Common myeloid progenitor, CD34-positive (primary cell): Measurements from ENCODE around the gene HDAC11.

Experiments used
- CTCF ChIA-PET: fragments of 350-600 bp; sonication (Branson Sonifier 250); formaldehyde crosslinking; loops from one replicate; lab custom pipeline; 2021; ENCODE audit warnings: antibody characterized with exemption; lab: Charles Lee
- POLR2A ChIA-PET: fragments of 350-600 bp; sonication (Branson Sonifier 250); formaldehyde crosslinking; loops from one replicate; lab custom pipeline; 2021; ENCODE audit warnings: antibody characterized with exemption; lab: Charles Lee
- DNase-seq, 3 donors: peaks; one replicate each; pipeline versions ENCODE4 v3.0.0 to v3.0.0-alpha.2; 2013
- H3K27ac ChIP-seq, 2 experiments: 1 replicate in 1 of 2; 2 replicates in 1 of 2; pipeline ENCODE4 v1.7.0; 2013; ENCODE audit warnings: inconsistent platforms in 2 of 2, low read length in 2 of 2, mild to moderate bottlenecking in 2 of 2, low read depth in 1 of 2, moderate library complexity in 1 of 2; ENCODE audit not compliant: severe bottlenecking in 2 of 2, insufficient read depth in 1 of 2, poor library complexity in 1 of 2
- H3K27me3 ChIP-seq, 5 experiments: replicated peaks in 2 of 5; 1 replicate in 3 of 5; 2 replicates in 2 of 5; pipeline versions ENCODE4 v1.6.1 to v1.7.0; 2013; ENCODE audit warnings: low read length in 4 of 5, mild to moderate bottlenecking in 2 of 5, moderate library complexity in 2 of 5, inconsistent platforms in 1 of 5; ENCODE audit not compliant: insufficient read depth in 5 of 5, control insufficient read depth in 4 of 5
- H3K36me3 ChIP-seq, 4 experiments: 1 replicate in 2 of 4; 2 replicates in 2 of 4; pipeline versions ENCODE4 v1.6.1 to v1.7.0; 2013; ENCODE audit warnings: low read length in 3 of 4, control low read depth in 1 of 4, mild to moderate bottlenecking in 1 of 4; ENCODE audit not compliant: control insufficient read depth in 4 of 4, insufficient read depth in 4 of 4
- H3K4me1 ChIP-seq, 4 experiments: 1 replicate in 3 of 4; 2 replicates in 1 of 4; pipeline versions ENCODE4 v1.6.1 to v1.7.1; 2013; ENCODE audit warnings: low read length in 3 of 4, mild to moderate bottlenecking in 3 of 4, control low read depth in 1 of 4, inconsistent platforms in 1 of 4, moderate library complexity in 1 of 4; ENCODE audit not compliant: control insufficient read depth in 4 of 4, insufficient read depth in 4 of 4; ENCODE audit errors: control extremely low read depth in 1 of 4
- H3K4me3 ChIP-seq, 7 experiments: 1 replicate in 4 of 7; 2 replicates in 3 of 7; pipeline versions ENCODE4 v1.5.1 to v1.7.0; 2013; ENCODE audit warnings: mild to moderate bottlenecking in 7 of 7, low read length in 6 of 7, moderate library complexity in 6 of 7, inconsistent platforms in 2 of 7, low read depth in 2 of 7, control low read depth in 1 of 7; ENCODE audit not compliant: insufficient read depth in 4 of 7, control insufficient read depth in 1 of 7; ENCODE audit errors: extremely low read depth in 1 of 7
- H3K9me3 ChIP-seq, 5 experiments: 1 replicate in 4 of 5; 2 replicates in 1 of 5; pipeline versions ENCODE4 v1.6.1 to v1.7.1; 2013; ENCODE audit warnings: low read length in 4 of 5, mild to moderate bottlenecking in 2 of 5, inconsistent platforms in 1 of 5, low read depth in 1 of 5, moderate library complexity in 1 of 5; ENCODE audit not compliant: control insufficient read depth in 4 of 5, insufficient read depth in 2 of 5; ENCODE audit errors: control extremely low read depth in 1 of 5
- WGBS: methylation state at CpG from one replicate; pipeline ENCODE4 v1.1.5; 2013; ENCODE audit not compliant: insufficient coverage; 5-methylcytosine and 5-hydroxymethylcytosine counted together

Gene HDAC11

GRCh38 chr3:13530241-13531009, 50.3 kb downstream of the HDAC11 start:
- H3K9me3 ChIP-seq: no peaks in the 10 kb centered on the region
- no peaks in the 10 kb centered on the region for H3K4me1 ChIP-seq
- no peak overlapping the region for H3K27ac ChIP-seq
- H3K36me3 ChIP-seq: no peaks in the 10 kb centered on the region
- POLR2A ChIA-PET: interaction anchor here (0.6 kb wide), 1 partner anchor 12 kb away, joined by 3 read pairs; no protein-coding TSS in a partner anchor
- CTCF ChIA-PET: interaction anchor here (1.4 to 1.5 kb wide), 2 partner anchors 11 to 21 kb away, joined by 3 to 4 read pairs; no protein-coding TSS in a partner anchor
- WGBS: 97% methylated on average over 9 of the region's 12 CpGs
- DNase-seq: no peak
- H3K4me3 ChIP-seq: no peak overlapping the region
- no peaks in the 10 kb centered on the region for H3K27me3 ChIP-seq

GRCh38 chr3:13532085-13532484, 52.0 kb downstream of the HDAC11 start:
- ChIA-PET CTCF (interaction anchor here (1.0 kb wide), 1 partner anchor 36 kb away, joined by 6 read pairs; no protein-coding TSS in a partner anchor), POLR2A (no interaction called here)
- H3K9me3 ChIP-seq: no peaks in the 10 kb centered on the region

GRCh38 chr3:13532631-13533030, 52.5 kb downstream of the HDAC11 start:
- ChIA-PET POLR2A (no interaction called here), CTCF (interaction anchor here (0.6 to 1.4 kb wide), 3 partner anchors 10 to 116 kb away, joined by 3 to 6 read pairs (median 4); no protein-coding TSS in a partner anchor)
- peaks cover 0 to 14% (median 12%) of the 10 kb centered on the region in 4 experiments for H3K4me1 ChIP-seq
- H3K4me3 ChIP-seq: no peak overlapping the region
- no peaks in the 10 kb centered on the region for H3K9me3 ChIP-seq
- no peak for DNase-seq
- H3K27me3 ChIP-seq: no peaks in the 10 kb centered on the region
- WGBS: 100% methylated on average over 1 of the region's 5 CpGs
- H3K36me3 ChIP-seq: no peaks in the 10 kb centered on the region
- H3K27ac ChIP-seq: no peak overlapping the region

More at GRCh38 chr3:13532085-13532484, 52.0 kb downstream of the HDAC11 start:
- 93% methylated on average over 5 of the region's 9 CpGs for WGBS
- no peaks in the 10 kb centered on the region for H3K36me3 ChIP-seq
- peaks cover 0 to 12% (median 9%) of the 10 kb centered on the region in 4 experiments for H3K4me1 ChIP-seq
- DNase-seq: no peak
- H3K27me3 ChIP-seq: no peaks in the 10 kb centered on the region
- no peak overlapping the region for H3K4me3 ChIP-seq
- no peak overlapping the region for H3K27ac ChIP-seq

GRCh38 chr3:13533885-13534301, 53.8 kb downstream of the HDAC11 start:
- CTCF ChIA-PET: interaction anchor here (0.6 to 1.4 kb wide), 5 partner anchors 9 to 118 kb away, joined by 3 to 5 read pairs (median 4); no protein-coding TSS in a partner anchor
- Histone ChIP-seq H3K9me3 (no peaks in the 10 kb centered on the region), H3K27ac (no peak overlapping the region), H3K4me1 (peaks cover 0 to 14% (median 12%) of the 10 kb centered on the region in 4 experiments), H3K36me3 (no peaks in the 10 kb centered on the region), H3K27me3 (no peaks in the 10 kb centered on the region), H3K4me3 (no peak overlapping the region)
- WGBS: 92% methylated on average over 8 of the region's 8 CpGs
- no peak for DNase-seq
- POLR2A ChIA-PET: interaction anchor here (0.6 kb wide), 1 partner anchor 11 kb away, joined by 7 read pairs; no protein-coding TSS in a partner anchor

GRCh38 chr3:13535526-13535875, 55.4 kb downstream of the HDAC11 start:
- CTCF ChIA-PET: interaction anchor here (1.0 kb wide), 2 partner anchors 31 to 46 kb away, joined by 3 read pairs; no protein-coding TSS in a partner anchor
- WGBS: 95% methylated on average over 2 of the region's 10 CpGs
- Histone ChIP-seq H3K27me3 (no peaks in the 10 kb centered on the region), H3K9me3 (no peaks in the 10 kb centered on the region), H3K36me3 (no peaks in the 10 kb centered on the region), H3K4me3 (no peak overlapping the region), H3K27ac (no peak overlapping the region), H3K4me1 (peaks cover 0 to 14% (median 12%) of the 10 kb centered on the region in 4 experiments)
- POLR2A ChIA-PET: no interaction called here
- DNase-seq: no peak

- H3K36me3 ChIP-seq: no peaks in the 10 kb centered on the region
- POLR2A ChIA-PET: no interaction called here
- H3K4me1 ChIP-seq: peaks cover 0 to 14% (median 12%) of the 10 kb centered on the region in 4 experiments
- H3K27me3 ChIP-seq: no peaks in the 10 kb centered on the region
- no peak for DNase-seq
- H3K27ac ChIP-seq: no peak overlapping the region
- H3K9me3 ChIP-seq: no peaks in the 10 kb centered on the region
- 100% methylated on average over 6 of the region's 9 CpGs for WGBS
- H3K4me3 ChIP-seq: no peak overlapping the region
- CTCF ChIA-PET: interaction anchor here (1.0 to 1.6 kb wide), 2 partner anchors 8 to 32 kb away, joined by 3 to 4 read pairs; no protein-coding TSS in a partner anchor
These were observed 55.8 kb downstream of the HDAC11 start for GRCh38 chr3:13535905-13536304.

- H3K9me3 ChIP-seq: peaks cover 0 to 3% (median 0%) of the 10 kb centered on the region in 5 experiments
- H3K4me1 ChIP-seq: peaks cover 0 to 14% (median 12%) of the 10 kb centered on the region in 4 experiments
- H3K27ac ChIP-seq: no peak overlapping the region
- H3K4me3 ChIP-seq: no peak overlapping the region
- no peaks in the 10 kb centered on the region for H3K27me3 ChIP-seq
- no peaks in the 10 kb centered on the region for H3K36me3 ChIP-seq
- ChIA-PET POLR2A (no interaction called here), CTCF (interaction anchor here (1.6 kb wide), 1 partner anchor 8 kb away, joined by 4 read pairs; no protein-coding TSS in a partner anchor)
- DNase-seq: no peak
- WGBS: 77% methylated on average over 3 of the region's 3 CpGs
These were observed 56.3 kb downstream of the HDAC11 start for GRCh38 chr3:13536432-13536831.
